ENCODE results near the gene GMPR2. TPM values are rescaled to one million over a fixed set of nuclear protein-coding genes. Genes with fewer than 3 reads are reported as not detected.

The GMPR2 gene
- total RNA-seq, 1 donor from 2014 or later, result 35.6 TPM

DNA sequence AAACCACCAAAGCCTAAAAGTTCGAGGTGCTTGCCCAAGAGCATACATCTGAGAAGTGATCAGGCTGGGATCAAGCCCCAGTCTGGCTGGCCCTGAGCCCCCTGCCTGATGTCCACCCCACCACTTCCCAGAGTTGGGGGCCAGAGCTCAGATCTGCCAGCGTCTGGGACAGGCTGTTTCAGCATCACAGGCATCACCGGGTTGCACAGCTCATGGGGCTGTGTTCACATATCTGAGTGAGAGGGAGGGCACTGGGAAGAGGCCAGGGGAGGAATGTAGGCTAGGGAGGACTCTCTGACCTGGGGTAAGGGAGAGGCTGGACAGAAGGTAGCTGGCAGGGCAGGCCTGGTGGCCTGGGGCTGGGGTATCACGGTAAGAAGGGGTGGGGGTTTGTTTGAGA lies 24.2 kb downstream of the GMPR2 start:
- TF ChIP-seq, protein P1, sequence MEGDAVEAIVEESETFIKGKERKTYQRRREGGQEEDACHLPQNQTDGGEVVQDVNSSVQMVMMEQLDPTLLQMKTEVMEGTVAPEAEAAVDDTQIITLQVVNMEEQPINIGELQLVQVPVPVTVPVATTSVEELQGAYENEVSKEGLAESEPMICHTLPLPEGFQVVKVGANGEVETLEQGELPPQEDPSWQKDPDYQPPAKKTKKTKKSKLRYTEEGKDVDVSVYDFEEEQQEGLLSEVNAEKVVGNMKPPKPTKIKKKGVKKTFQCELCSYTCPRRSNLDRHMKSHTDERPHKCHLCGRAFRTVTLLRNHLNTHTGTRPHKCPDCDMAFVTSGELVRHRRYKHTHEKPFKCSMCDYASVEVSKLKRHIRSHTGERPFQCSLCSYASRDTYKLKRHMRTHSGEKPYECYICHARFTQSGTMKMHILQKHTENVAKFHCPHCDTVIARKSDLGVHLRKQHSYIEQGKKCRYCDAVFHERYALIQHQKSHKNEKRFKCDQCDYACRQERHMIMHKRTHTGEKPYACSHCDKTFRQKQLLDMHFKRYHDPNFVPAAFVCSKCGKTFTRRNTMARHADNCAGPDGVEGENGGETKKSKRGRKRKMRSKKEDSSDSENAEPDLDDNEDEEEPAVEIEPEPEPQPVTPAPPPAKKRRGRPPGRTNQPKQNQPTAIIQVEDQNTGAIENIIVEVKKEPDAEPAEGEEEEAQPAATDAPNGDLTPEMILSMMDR (IDR thresholded peaks at IDR 0.05), result no peak
- no peak for TF ChIP-seq POLR2A (IDR thresholded peaks at IDR 0.05)
- no peak for TF ChIP-seq POLR2AphosphoS5 (IDR thresholded peaks at IDR 0.05; ENCODE audit: insufficient read depth in 1 of 2, low read depth in 1 of 2)
- DNase-seq (ENCODE audit: extremely low spot score in 2 of 2), result no peak
- no peak overlapping the region for H3K4me3 ChIP-seq
- H3K27me3 ChIP-seq, result no peaks in the 10 kb centered on the region
- intact Hi-C loops (cut with DNase I), result no loop called here
- H3K9me3 ChIP-seq, result no peaks in the 10 kb centered on the region
- no peaks in the 10 kb centered on the region for H3K36me3 ChIP-seq
- H3K27ac ChIP-seq, result no peak overlapping the region
- H3K4me1 ChIP-seq, result peaks cover 11% of the 10 kb centered on the region

DNA sequence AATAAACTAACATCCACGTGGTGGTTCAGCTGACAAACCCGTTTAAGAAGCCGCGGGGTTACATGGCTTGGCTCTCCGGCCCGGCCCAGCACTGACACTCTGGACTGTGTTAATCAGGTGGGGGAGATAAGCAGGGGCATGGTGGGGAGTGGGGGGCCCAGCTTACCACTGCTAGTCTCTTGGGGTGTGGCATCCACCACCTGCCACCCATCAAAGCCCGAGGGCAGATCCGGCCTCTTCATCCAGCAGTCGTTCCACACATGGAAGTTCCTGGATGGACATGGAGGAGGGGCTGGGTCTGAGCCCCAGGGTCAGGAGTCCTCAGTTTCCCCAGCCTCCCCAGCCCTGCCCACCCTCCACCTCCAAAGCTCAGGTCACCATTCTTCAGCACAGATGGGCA lies 25.4 kb downstream of the GMPR2 start:
- H3K27ac ChIP-seq, result no peak overlapping the region
- TF ChIP-seq POLR2AphosphoS5 (IDR thresholded peaks at IDR 0.05; ENCODE audit: insufficient read depth in 1 of 2, low read depth in 1 of 2) (no peak), POLR2A (IDR thresholded peaks at IDR 0.05) (no peak)
- TF ChIP-seq, protein P1 (IDR thresholded peaks at IDR 0.05), result no peak
- no peak for DNase-seq (ENCODE audit: extremely low spot score in 2 of 2)
- no peak overlapping the region for H3K4me3 ChIP-seq
- H3K4me1 ChIP-seq, result peaks cover 11% of the 10 kb centered on the region
- H3K27me3 ChIP-seq, result no peaks in the 10 kb centered on the region
- H3K36me3 ChIP-seq, result no peaks in the 10 kb centered on the region
- intact Hi-C loops (cut with DNase I), result no loop called here
- no peaks in the 10 kb centered on the region for H3K9me3 ChIP-seq

DNA sequence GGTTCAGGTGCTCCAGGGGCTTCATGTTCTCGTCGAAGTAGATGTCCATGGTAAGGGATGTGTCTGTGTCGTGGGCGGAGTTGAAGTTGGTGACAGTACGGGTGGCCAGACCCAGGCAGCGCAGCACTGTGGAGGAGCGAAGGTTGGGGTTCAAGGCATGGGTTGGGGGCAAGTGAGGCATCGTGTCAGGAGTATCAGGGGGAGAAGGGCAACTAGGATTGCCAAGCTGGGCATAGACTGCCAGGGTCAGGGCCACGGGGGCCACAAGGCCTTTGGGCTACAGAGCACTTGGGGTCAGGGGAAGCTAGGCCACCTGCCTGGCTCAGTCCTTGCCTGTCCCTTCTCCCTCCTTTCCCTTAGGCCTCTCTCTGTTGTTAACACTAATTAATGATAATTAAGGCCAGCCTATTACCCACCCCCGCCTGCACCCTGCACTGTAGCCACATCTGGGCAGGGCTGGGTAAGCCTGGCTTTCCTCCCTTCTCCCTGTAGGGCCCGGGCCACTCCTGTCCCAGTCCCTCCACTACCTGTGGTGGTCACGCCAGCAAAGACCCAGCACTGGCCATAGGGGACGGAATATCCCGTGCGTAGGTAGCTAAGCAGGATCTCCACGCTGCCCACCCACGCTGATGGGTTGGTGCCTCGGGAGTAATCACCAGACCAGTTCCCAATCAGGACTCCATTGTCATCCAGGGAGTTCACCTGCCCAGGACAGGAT lies 26.0 kb downstream of the GMPR2 start:
- intact Hi-C loops (cut with DNase I), result no loop called here
- Histone ChIP-seq H3K36me3 (no peaks in the 10 kb centered on the region), H3K27me3 (no peaks in the 10 kb centered on the region), H3K4me1 (peaks cover 11% of the 10 kb centered on the region), H3K4me3 (no peak overlapping the region), H3K27ac (no peak overlapping the region), H3K9me3 (no peaks in the 10 kb centered on the region)
- TF ChIP-seq POLR2A (IDR thresholded peaks at IDR 0.05), result no peak
- TF ChIP-seq, protein P1 (IDR thresholded peaks at IDR 0.05), result no peak
- no peak for TF ChIP-seq POLR2AphosphoS5 (IDR thresholded peaks at IDR 0.05; ENCODE audit: insufficient read depth in 1 of 2, low read depth in 1 of 2)
- DNase-seq (ENCODE audit: extremely low spot score in 2 of 2), result no peak

DNA sequence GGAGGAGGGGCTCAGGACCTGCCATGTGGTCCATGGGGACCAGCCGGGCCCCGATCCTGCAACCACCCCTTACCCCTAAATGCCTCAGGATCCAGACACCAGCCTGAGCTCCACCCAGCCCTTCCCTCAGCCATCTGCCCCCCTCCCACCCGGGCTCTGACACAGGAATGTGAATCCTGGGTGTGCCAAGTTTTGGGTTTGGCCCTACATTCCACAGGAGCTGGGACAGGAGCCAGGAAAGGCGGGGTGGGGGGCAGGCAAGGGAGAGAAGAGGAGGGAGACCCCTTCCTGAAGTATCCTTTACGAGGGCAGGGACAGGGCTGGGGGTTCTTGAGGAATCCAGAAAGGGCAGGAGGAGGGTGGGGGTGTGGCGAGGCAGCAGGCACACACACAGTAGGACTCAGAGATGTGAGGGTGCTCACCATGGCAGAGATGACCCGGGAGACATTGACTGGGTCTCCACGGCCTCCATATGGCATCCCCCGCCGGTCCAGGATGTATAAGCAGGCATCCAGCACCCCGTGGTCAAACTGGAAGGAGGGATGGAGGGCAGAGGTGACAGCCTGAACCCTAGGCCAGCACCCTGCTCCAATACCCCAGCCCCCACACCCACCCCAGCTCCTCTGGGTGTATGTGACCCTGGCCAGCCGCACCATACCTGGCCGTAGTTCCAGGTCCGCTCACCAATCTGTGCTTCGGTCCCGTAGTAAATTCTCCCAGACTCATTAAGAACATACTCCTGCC lies 26.7 kb downstream of the GMPR2 start:
- TF ChIP-seq POLR2A (IDR thresholded peaks at IDR 0.05) (no peak), POLR2AphosphoS5 (IDR thresholded peaks at IDR 0.05; ENCODE audit: insufficient read depth in 1 of 2, low read depth in 1 of 2) (no peak)
- TF ChIP-seq, protein P1 (IDR thresholded peaks at IDR 0.05), result no peak
- DNase-seq (ENCODE audit: extremely low spot score in 2 of 2), result no peak

More for the DNA sequence above, 26.7 kb downstream of the GMPR2 start:
- Histone ChIP-seq H3K36me3 (no peaks in the 10 kb centered on the region), H3K9me3 (no peaks in the 10 kb centered on the region), H3K27ac (no peak overlapping the region), H3K4me3 (no peak overlapping the region), H3K27me3 (no peaks in the 10 kb centered on the region), H3K4me1 (peaks cover 11% of the 10 kb centered on the region)
- intact Hi-C loops (cut with DNase I), result no loop called here
